AG09319 (cell line): ENCODE measurements around the gene ASB13.

Experiments used
- DNase-seq: peaks from one replicate; pipeline ENCODE4 v3.0.0-alpha.2; 2010; ENCODE audit warnings: low read depth; ENCODE audit errors: extremely low read depth
- CTCF ChIP-seq: IDR thresholded peaks from 2 replicates; pipeline ENCODE4 v1.5.1; 2011; ENCODE audit warnings: low read depth, mild to moderate bottlenecking, inconsistent platforms, low read length, moderate library complexity

The ASB13 gene

GRCh38 chr10:5684318-5684970, 18.0 kb upstream of the ASB13 start, which contains the start of gene TASOR2:
Gene TASOR2, plus strand, starts transcription at chr10:5684838. Its CDS starts 35,805 bp downstream, at chr10:5720643.
- DNase-seq, result peak; percentile 92
- TF ChIP-seq CTCF, result no peak

GRCh38 chr10:5683065-5683464, 16.7 kb upstream of the ASB13 start:
- no peak for TF ChIP-seq CTCF

GRCh38 chr10:5681930-5682329, 15.5 kb upstream of the ASB13 start:
- TF ChIP-seq CTCF, result no peak
- DNase-seq, result no peak

More at GRCh38 chr10:5683065-5683464, 16.7 kb upstream of the ASB13 start:
- no peak for DNase-seq

GRCh38 chr10:5679606-5680005, 13.2 kb upstream of the ASB13 start:
- TF ChIP-seq CTCF, result 0 out of 2 replicates have a peak, but pooled peaks have one; percentile 3
- DNase-seq, result no peak

- TF ChIP-seq CTCF, result no peak
- DNase-seq, result no peak
Measured at GRCh38 chr10:5679037-5679435, 12.6 kb upstream of the ASB13 start.

GRCh38 chr10:5678397-5679036, 12.1 kb upstream of the ASB13 start:
- DNase-seq, result no peak
- no peak for TF ChIP-seq CTCF

- no peak for TF ChIP-seq CTCF
- DNase-seq, result no peak
Measured at GRCh38 chr10:5670662-5671375, 4.4 kb upstream of the ASB13 start.
